ENCODE results near the gene ADAMTS16. TPM values are rescaled to one million over a fixed set of nuclear protein-coding genes. Genes with fewer than 3 reads are reported as not detected.
A peak's percentile ranks its signal among the peaks of the same experiment; 100 is the strongest.

ADAMTS16 gene
- total and polyA plus RNA-seq, 2 donors from 2014 or later: 5.6 to 7.5 TPM

DNA sequence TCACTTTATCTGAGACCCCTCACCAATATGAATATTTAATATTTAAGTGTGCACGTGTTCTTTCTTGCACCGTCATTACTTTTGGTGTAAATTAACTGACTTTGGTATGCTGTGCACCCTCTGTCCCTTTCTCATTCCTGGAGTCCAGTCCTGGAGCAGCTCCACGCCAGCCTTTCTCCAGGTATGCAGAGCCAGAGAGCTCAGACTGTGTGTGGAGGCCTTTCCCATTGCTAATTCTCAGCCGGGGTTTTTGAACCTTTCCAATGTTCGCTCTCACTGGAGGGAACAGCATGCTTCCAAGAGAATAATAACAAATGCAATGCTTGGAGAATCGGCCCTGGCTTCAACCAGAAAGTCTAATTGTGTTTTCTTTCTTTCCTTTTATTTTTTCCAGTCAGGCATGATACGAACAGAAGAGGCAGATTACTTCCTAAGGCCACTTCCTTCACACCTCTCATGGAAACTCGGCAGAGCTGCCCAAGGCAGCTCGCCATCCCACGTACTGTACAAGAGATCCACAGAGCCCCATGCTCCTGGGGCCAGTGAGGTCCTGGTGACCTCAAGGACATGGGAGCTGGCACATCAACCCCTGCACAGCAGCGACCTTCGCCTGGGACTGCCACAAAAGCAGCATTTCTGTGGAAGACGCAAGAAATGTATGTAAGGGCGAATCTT, 41.7 kb downstream of the ADAMTS16 start:
- no peaks in the 10 kb centered on the region for H3K27me3 ChIP-seq (ENCODE audit: control insufficient read depth, insufficient read depth, low read length)
- intact Hi-C loops (cut with DNase I): no loop called here
- DNase-seq: no peak
- H3K9ac ChIP-seq (ENCODE audit: low read length in 3 of 3): no peak overlapping the region
- no peak for FAIRE-seq
- peaks cover 0 to 2% (median 0%) of the 10 kb centered on the region in 3 donors for H3K36me3 ChIP-seq (ENCODE audit: control insufficient read depth in 2 of 3, insufficient read depth in 3 of 3, low read length in 3 of 3)
- H3K9me3 ChIP-seq (ENCODE audit: control insufficient read depth in 2 of 3, insufficient read depth in 1 of 3, low read length in 3 of 3): no peaks in the 10 kb centered on the region
- TF ChIP-seq, protein P1, sequence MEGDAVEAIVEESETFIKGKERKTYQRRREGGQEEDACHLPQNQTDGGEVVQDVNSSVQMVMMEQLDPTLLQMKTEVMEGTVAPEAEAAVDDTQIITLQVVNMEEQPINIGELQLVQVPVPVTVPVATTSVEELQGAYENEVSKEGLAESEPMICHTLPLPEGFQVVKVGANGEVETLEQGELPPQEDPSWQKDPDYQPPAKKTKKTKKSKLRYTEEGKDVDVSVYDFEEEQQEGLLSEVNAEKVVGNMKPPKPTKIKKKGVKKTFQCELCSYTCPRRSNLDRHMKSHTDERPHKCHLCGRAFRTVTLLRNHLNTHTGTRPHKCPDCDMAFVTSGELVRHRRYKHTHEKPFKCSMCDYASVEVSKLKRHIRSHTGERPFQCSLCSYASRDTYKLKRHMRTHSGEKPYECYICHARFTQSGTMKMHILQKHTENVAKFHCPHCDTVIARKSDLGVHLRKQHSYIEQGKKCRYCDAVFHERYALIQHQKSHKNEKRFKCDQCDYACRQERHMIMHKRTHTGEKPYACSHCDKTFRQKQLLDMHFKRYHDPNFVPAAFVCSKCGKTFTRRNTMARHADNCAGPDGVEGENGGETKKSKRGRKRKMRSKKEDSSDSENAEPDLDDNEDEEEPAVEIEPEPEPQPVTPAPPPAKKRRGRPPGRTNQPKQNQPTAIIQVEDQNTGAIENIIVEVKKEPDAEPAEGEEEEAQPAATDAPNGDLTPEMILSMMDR (IDR thresholded peaks at IDR 0.05; ENCODE audit: borderline replicate concordance, extremely low read depth, insufficient read depth): no peak
- H3K4me1 ChIP-seq (ENCODE audit: control insufficient read depth in 2 of 3, insufficient read depth in 2 of 3, low read depth in 1 of 3, low read length in 3 of 3): peaks cover 3 to 17% (median 13%) of the 10 kb centered on the region in 3 donors
- no peak overlapping the region for H3K4me3 ChIP-seq (ENCODE audit: low read length in 3 of 3)
- peak overlapping the region; percentile 3 to 9 for H3K27ac ChIP-seq (ENCODE audit: low read depth in 2 of 2, low read length in 2 of 2)

- intact Hi-C loops (cut with DNase I): no loop called here
- H3K4me1 ChIP-seq (ENCODE audit: control insufficient read depth in 2 of 3, insufficient read depth in 2 of 3, low read depth in 1 of 3, low read length in 3 of 3): peaks cover 3 to 24% (median 16%) of the 10 kb centered on the region in 3 donors
- H3K27me3 ChIP-seq (ENCODE audit: control insufficient read depth, insufficient read depth, low read length): no peaks in the 10 kb centered on the region
- FAIRE-seq: no peak
- TF ChIP-seq, protein P1 (IDR thresholded peaks at IDR 0.05; ENCODE audit: borderline replicate concordance, extremely low read depth, insufficient read depth): no peak
- no peak for DNase-seq
- H3K9me3 ChIP-seq (ENCODE audit: control insufficient read depth in 2 of 3, insufficient read depth in 1 of 3, low read length in 3 of 3): no peaks in the 10 kb centered on the region
- H3K9ac ChIP-seq (ENCODE audit: low read length in 3 of 3): peak overlapping the region in 1 of 3 donors; percentile 52
- H3K27ac ChIP-seq (ENCODE audit: low read depth in 2 of 2, low read length in 2 of 2): peak overlapping the region; percentile 42 to 48
- H3K4me3 ChIP-seq (ENCODE audit: low read length in 3 of 3): peak overlapping the region in 1 of 3 donors; percentile 22
- peaks cover 0 to 2% (median 0%) of the 10 kb centered on the region in 3 donors for H3K36me3 ChIP-seq (ENCODE audit: control insufficient read depth in 2 of 3, insufficient read depth in 3 of 3, low read length in 3 of 3)
Observed at GRCh38 chr5:5182508-5183188, 42.5 kb downstream of the ADAMTS16 start.

DNA sequence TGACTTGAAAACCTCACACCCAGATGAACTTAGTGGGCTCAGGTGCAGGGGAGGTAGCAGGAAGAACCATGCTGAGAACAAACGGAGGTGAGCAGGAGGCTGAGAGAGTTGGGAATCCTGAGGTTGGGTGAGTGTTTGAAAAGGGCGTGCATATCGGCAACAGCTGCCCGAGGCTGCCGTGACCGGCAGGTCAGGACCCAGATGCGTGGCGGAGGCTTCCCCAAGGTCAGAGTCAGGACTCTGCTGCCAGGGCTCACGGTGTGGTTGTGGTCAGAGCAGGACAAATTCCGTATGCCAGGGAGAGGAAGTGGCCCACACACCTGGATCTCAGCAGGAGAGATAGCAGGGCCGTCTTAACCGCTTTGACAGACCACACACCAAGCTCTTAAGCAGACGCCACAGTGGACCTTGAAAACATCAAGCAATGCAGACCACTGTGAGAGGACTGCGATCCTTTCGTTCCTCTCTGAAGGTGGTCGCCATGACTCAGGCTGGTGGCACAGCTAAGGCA, 43.1 kb downstream of the ADAMTS16 start:
- no peaks in the 10 kb centered on the region for H3K9me3 ChIP-seq (ENCODE audit: control insufficient read depth in 2 of 3, insufficient read depth in 1 of 3, low read length in 3 of 3)
- peaks cover 3 to 30% (median 16%) of the 10 kb centered on the region in 3 donors for H3K4me1 ChIP-seq (ENCODE audit: control insufficient read depth in 2 of 3, insufficient read depth in 2 of 3, low read depth in 1 of 3, low read length in 3 of 3)
- intact Hi-C loops (cut with DNase I): no loop called here
- TF ChIP-seq, protein P1 (IDR thresholded peaks at IDR 0.05; ENCODE audit: borderline replicate concordance, extremely low read depth, insufficient read depth): no peak
- peak overlapping the region in 2 of 3 donors; percentile 1 to 22 for H3K4me3 ChIP-seq (ENCODE audit: low read length in 3 of 3)
- H3K36me3 ChIP-seq (ENCODE audit: control insufficient read depth in 2 of 3, insufficient read depth in 3 of 3, low read length in 3 of 3): peaks cover 0 to 2% (median 0%) of the 10 kb centered on the region in 3 donors
- peak overlapping the region in 1 of 3 donors; percentile 52 for H3K9ac ChIP-seq (ENCODE audit: low read length in 3 of 3)
- peak overlapping the region; percentile 42 to 48 for H3K27ac ChIP-seq (ENCODE audit: low read depth in 2 of 2, low read length in 2 of 2)
- DNase-seq: peak in 1 of 5 donors; percentile 55
- no peaks in the 10 kb centered on the region for H3K27me3 ChIP-seq (ENCODE audit: control insufficient read depth, insufficient read depth, low read length)
- FAIRE-seq: no peak
